Panc1 (cell line): ENCODE data around the gene HPN. TPM values are rescaled to one million over a fixed set of nuclear protein-coding genes. Genes with fewer than 3 reads are reported as not detected.

Source experiments
- ATAC-seq: fragments of 200-7000 bp; cut with Tn5 transposase; 2 replicates; pipeline ENCODE4 v1.9.1; 2020; ENCODE audit warnings: mild to moderate bottlenecking, moderate library complexity
- BruUV-seq: library from RNA; stranded (reverse); fragments of 400-500 nt; replicated peaks from 2 replicates; lab custom pipeline; 2021; lab: Mats Ljungman, UMichigan
- CTCF ChIA-PET: fragments of 300-600 bp; sonication (Branson Sonifier 250); formaldehyde crosslinking; loops from one replicate; lab custom pipeline; 2022; ENCODE audit warnings: antibody characterized with exemption; lab: Charles Lee
- POLR2A ChIA-PET: fragments of 300-600 bp; sonication (Branson Sonifier 250); formaldehyde crosslinking; loops from one replicate; lab custom pipeline; 2022; ENCODE audit warnings: antibody characterized with exemption; lab: Charles Lee
- DNase-seq: peaks from one replicate; pipeline ENCODE4 v3.0.0-alpha.2; 2010; ENCODE audit warnings: low read depth, low spot score
- H3K27ac ChIP-seq: 2 replicates; pipeline ENCODE4 v1.5.1; 2011; ENCODE audit warnings: mild to moderate bottlenecking, low read length, inconsistent platforms
- H3K27me3 ChIP-seq: fragments of 200-500 bp; sonication (Bioruptor generic); 2 replicates; pipeline ENCODE4 v1.6.0; 2014; ENCODE audit warnings: low read length, inconsistent platforms; ENCODE audit not compliant: control insufficient read depth, insufficient read depth
- H3K36me3 ChIP-seq: fragments of 200-500 bp; sonication (Bioruptor generic); 2 replicates; pipeline ENCODE4 v1.5.1; 2014; ENCODE audit warnings: inconsistent platforms, mild to moderate bottlenecking, low read length, moderate library complexity; ENCODE audit not compliant: control insufficient read depth, insufficient read depth
- H3K4me1 ChIP-seq: 2 replicates; pipeline ENCODE4 v1.5.1; 2011; ENCODE audit warnings: inconsistent platforms, mild to moderate bottlenecking, low read length, moderate library complexity; ENCODE audit not compliant: control insufficient read depth, insufficient read depth
- H3K4me3 ChIP-seq, 2 experiments: 2 replicates each; pipeline ENCODE4 v1.5.1; 2011 to 2012; ENCODE audit warnings: low read depth in 2 of 2, low read length in 2 of 2, mild to moderate bottlenecking in 2 of 2, inconsistent platforms in 1 of 2, moderate library complexity in 1 of 2
- H3K9me3 ChIP-seq: fragments of 200-500 bp; sonication (Bioruptor generic); 2 replicates; pipeline ENCODE4 v1.5.1; 2014; ENCODE audit warnings: low read depth, mild to moderate bottlenecking, inconsistent platforms, low read length, moderate library complexity; ENCODE audit not compliant: control insufficient read depth, insufficient read depth
- POLR2AphosphoS5 ChIP-seq: IDR thresholded peaks from 2 replicates; pipeline ENCODE4 v1.6.1; 2012; ENCODE audit warnings: mild to moderate bottlenecking, low read depth, low read length, moderate library complexity
- SIN3A ChIP-seq: IDR thresholded peaks from 2 replicates; pipeline ENCODE4 v1.6.1; 2012; ENCODE audit warnings: low read depth, mild to moderate bottlenecking, low read length, moderate library complexity, borderline replicate concordance; ENCODE audit not compliant: insufficient read depth
- TCF7L2 ChIP-seq: IDR thresholded peaks from 2 replicates; pipeline ENCODE4 v1.6.1; 2011; ENCODE audit warnings: mild to moderate bottlenecking, low read depth, low read length, inconsistent platforms
- in situ Hi-C: cut with HindIII; loops from 2 replicates; pipeline ENCODE4 v1.10.0; 2016; ENCODE audit warnings: low sequenced_read_pairs, low pct_unique_long_range_greater_than_20kb
- intact Hi-C: fragments of 100-400 bp; cut with micrococcal nuclease; formaldehyde crosslinking; loops from one replicate; pipeline ENCODE4 v1.10.0; 2022; ENCODE audit not compliant: unreplicated experiment
- total RNA-seq: library from RNA; stranded (reverse); gene quantifications from one replicate; pipeline ENCODE4 v1.2.1, GENCODE V29; 2021; ENCODE audit not compliant: unreplicated experiment
- TF ChIP-seq, protein P1 (sequence below), 2 experiments: IDR thresholded peaks; 2 replicates each; pipeline ENCODE4 v1.6.1; 2011 to 2012; ENCODE audit warnings: low read depth in 2 of 2, control low read depth in 1 of 2, low read length in 1 of 2, mild to moderate bottlenecking in 1 of 2, moderate library complexity in 1 of 2; ENCODE audit not compliant: insufficient read depth in 1 of 2
- TF ChIP-seq, protein P2 (sequence below): fragments of 450-650 bp; IDR thresholded peaks from 2 replicates; pipeline ENCODE4 v1.5.1; 2017; ENCODE audit warnings: mild to moderate bottlenecking

The HPN gene
- total RNA-seq, 1 experiment from 2014 or later = 0.08 TPM

DNA sequence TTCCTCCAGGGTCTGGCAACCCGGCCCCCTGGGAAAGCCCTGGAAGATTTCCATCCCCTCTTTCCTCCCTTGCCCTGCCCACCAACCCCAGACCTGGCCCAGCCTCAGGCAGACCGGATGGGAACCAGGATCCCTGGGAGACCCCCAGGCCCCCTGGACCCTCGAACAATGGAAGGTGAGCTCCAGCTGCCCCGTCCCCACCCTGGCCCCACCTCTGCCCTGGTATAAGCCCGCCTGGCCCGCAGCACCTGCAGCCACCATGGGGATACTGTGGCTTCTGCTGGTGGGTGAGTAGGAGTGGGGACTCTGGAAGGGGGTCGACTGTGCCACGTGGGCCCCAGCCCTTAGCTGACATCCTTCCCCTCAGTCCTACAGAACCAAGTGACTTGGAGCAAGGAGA is 32.4 kb downstream of the HPN start:
- Histone ChIP-seq H3K36me3 (no peaks in the 10 kb centered on the region), H3K9me3 (peaks cover 4% of the 10 kb centered on the region; the same call in 1 of the 2 replicates), H3K4me1 (no peaks in the 10 kb centered on the region), H3K27ac (no peak overlapping the region), H3K4me3 (no peak overlapping the region), H3K27me3 (no peaks in the 10 kb centered on the region; the same call in 1 of the 2 replicates)
- POLR2A ChIA-PET = no interaction called here
- intact Hi-C loops (no loop called here), in situ Hi-C loops (no loop called here)
- no TSS peak for BruUV-seq
- DNase-seq (no peak), ATAC-seq (peak; percentile 18; the same call in 1 of the 2 replicates)
- TF ChIP-seq, protein P1, sequence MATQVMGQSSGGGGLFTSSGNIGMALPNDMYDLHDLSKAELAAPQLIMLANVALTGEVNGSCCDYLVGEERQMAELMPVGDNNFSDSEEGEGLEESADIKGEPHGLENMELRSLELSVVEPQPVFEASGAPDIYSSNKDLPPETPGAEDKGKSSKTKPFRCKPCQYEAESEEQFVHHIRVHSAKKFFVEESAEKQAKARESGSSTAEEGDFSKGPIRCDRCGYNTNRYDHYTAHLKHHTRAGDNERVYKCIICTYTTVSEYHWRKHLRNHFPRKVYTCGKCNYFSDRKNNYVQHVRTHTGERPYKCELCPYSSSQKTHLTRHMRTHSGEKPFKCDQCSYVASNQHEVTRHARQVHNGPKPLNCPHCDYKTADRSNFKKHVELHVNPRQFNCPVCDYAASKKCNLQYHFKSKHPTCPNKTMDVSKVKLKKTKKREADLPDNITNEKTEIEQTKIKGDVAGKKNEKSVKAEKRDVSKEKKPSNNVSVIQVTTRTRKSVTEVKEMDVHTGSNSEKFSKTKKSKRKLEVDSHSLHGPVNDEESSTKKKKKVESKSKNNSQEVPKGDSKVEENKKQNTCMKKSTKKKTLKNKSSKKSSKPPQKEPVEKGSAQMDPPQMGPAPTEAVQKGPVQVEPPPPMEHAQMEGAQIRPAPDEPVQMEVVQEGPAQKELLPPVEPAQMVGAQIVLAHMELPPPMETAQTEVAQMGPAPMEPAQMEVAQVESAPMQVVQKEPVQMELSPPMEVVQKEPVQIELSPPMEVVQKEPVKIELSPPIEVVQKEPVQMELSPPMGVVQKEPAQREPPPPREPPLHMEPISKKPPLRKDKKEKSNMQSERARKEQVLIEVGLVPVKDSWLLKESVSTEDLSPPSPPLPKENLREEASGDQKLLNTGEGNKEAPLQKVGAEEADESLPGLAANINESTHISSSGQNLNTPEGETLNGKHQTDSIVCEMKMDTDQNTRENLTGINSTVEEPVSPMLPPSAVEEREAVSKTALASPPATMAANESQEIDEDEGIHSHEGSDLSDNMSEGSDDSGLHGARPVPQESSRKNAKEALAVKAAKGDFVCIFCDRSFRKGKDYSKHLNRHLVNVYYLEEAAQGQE (IDR thresholded peaks at IDR 0.05; ENCODE audit: insufficient read depth in 1 of 2, low read depth in 2 of 2, low read length in 1 of 2) = no peak
- no peak for TF ChIP-seq SIN3A
- CTCF ChIA-PET = no interaction called here

DNA sequence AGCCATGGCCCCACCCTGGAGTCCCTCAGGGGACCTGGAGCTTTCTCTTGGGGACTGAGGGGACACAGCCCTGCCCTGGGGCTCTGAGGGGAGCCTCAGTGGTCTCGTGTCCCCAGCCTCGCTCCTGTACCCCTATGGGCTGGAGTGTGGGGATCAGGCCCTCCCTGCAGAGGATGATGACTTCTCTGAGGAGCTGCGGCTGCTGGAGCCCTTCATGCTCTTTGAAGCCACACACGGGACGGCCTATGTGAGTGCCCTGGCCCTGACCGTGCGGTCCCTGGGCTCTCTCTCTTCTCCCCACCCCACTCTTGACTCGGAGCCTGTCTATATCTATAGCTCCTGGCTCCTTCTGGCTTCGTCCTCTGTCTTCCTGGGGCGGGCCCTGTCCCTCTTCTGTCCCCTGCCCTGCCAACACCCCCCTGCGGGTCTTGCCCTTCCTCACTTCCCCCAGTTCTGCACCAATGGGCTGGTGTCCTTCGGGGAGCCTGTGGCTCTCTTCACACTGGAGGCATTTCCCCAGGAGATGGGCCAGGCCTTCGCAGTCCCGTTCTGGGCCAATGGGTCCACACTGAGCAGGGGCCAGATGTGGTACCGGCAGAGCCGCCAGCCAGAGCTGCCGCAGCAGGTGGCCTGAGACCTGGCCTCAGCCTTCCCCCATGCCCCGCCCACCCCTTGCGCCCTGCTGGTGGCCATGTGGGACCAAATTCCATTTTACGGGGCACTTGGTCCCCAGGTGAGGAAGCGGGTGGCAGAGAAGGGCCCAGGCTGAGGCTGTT is 33.1 kb downstream of the HPN start:
- Histone ChIP-seq H3K4me3 (no peak overlapping the region), H3K9me3 (peaks cover 4% of the 10 kb centered on the region; the same call in 1 of the 2 replicates), H3K27ac (no peak overlapping the region), H3K4me1 (no peaks in the 10 kb centered on the region), H3K27me3 (no peaks in the 10 kb centered on the region; the same call in 1 of the 2 replicates), H3K36me3 (no peaks in the 10 kb centered on the region)
- POLR2A ChIA-PET = no interaction called here
- TF ChIP-seq TCF7L2 (no peak), POLR2AphosphoS5 (no peak), SIN3A (no peak)
- TF ChIP-seq, protein P1 (IDR thresholded peaks at IDR 0.05; ENCODE audit: insufficient read depth in 1 of 2, low read depth in 2 of 2, low read length in 1 of 2) = no peak
- TF ChIP-seq, protein P2, sequence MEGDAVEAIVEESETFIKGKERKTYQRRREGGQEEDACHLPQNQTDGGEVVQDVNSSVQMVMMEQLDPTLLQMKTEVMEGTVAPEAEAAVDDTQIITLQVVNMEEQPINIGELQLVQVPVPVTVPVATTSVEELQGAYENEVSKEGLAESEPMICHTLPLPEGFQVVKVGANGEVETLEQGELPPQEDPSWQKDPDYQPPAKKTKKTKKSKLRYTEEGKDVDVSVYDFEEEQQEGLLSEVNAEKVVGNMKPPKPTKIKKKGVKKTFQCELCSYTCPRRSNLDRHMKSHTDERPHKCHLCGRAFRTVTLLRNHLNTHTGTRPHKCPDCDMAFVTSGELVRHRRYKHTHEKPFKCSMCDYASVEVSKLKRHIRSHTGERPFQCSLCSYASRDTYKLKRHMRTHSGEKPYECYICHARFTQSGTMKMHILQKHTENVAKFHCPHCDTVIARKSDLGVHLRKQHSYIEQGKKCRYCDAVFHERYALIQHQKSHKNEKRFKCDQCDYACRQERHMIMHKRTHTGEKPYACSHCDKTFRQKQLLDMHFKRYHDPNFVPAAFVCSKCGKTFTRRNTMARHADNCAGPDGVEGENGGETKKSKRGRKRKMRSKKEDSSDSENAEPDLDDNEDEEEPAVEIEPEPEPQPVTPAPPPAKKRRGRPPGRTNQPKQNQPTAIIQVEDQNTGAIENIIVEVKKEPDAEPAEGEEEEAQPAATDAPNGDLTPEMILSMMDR = no peak
- CTCF ChIA-PET = no interaction called here
- ATAC-seq = peak; percentile 54
- no TSS peak for BruUV-seq
- intact Hi-C loops (no loop called here), in situ Hi-C loops (no loop called here)
- no peak for DNase-seq
